Measurements from ENCODE around the gene LMO7. TPM values are rescaled to one million over a fixed set of nuclear protein-coding genes. Genes with fewer than 3 reads are reported as not detected.
"Not testable (repeated sequence)": the region's sequence is repeated elsewhere in the genome, so short reads cannot be mapped to it uniquely, and the experiment has no call there.

LMO7 gene
- total and polyA plus RNA-seq, 11 donors, result 195 to 573 (median 425) TPM

- Histone ChIP-seq H3K4me1 (peaks cover 0 to 4% (median 0%) of the 10 kb centered on the region in 12 donors), H3K9me3 (no peaks in the 10 kb centered on the region), H3K27me3 (no peaks in the 10 kb centered on the region), H3K27ac (no peak overlapping the region), H3K4me3 (no peak overlapping the region), H3K36me3 (no peaks in the 10 kb centered on the region)
- ATAC-seq, result no peak
- intact Hi-C loops (cut with DNase I), result no loop called here
- WGBS, 4 donors, result 93 to 98% (median 95%) methylated on average over 1 of the region's 1 CpG
- TF ChIP-seq CTCF (IDR thresholded peaks at IDR 0.05) (no peak), POLR2A (IDR thresholded peaks at IDR 0.05) (no peak)
- no peak for DNase-seq
These were observed 34.4 kb downstream of the LMO7 start for GRCh38 chr13:75670496-75670895.

- no peaks in the 10 kb centered on the region for H3K4me1 ChIP-seq
- TF ChIP-seq POLR2A (IDR thresholded peaks at IDR 0.05) (no peak), CTCF (IDR thresholded peaks at IDR 0.05) (no peak)
- no peaks in the 10 kb centered on the region for H3K9me3 ChIP-seq
- DNase-seq, result no peak
- H3K4me3 ChIP-seq, result no peak overlapping the region
- no peak for ATAC-seq
- H3K36me3 ChIP-seq, result no peaks in the 10 kb centered on the region
- no peak overlapping the region for H3K27ac ChIP-seq
- H3K27me3 ChIP-seq, result no peaks in the 10 kb centered on the region
- intact Hi-C loops (cut with DNase I), result no loop called here
These were observed 39.3 kb downstream of the LMO7 start for GRCh38 chr13:75675421-75675820.

- DNase-seq, result no peak
- Histone ChIP-seq H3K9me3 (peaks cover 0 to 11% (median 0%) of the 10 kb centered on the region in 12 donors), H3K4me3 (no peak overlapping the region), H3K4me1 (no peaks in the 10 kb centered on the region), H3K36me3 (no peaks in the 10 kb centered on the region), H3K27ac (no peak overlapping the region), H3K27me3 (no peaks in the 10 kb centered on the region)
- intact Hi-C loops (cut with DNase I), result no loop called here
- 95 to 98% (median 96%) methylated on average over 1 of the region's 1 CpG for WGBS, 4 donors
- no peak for TF ChIP-seq CTCF (IDR thresholded peaks at IDR 0.05)
- ATAC-seq, result no peak
These were observed 43.3 kb downstream of the LMO7 start for GRCh38 chr13:75679459-75679858.

- peaks cover 0 to 11% (median 0%) of the 10 kb centered on the region in 12 donors for H3K9me3 ChIP-seq
- H3K27ac ChIP-seq, H3K4me3 ChIP-seq, H3K27me3 ChIP-seq, DNase-seq, ATAC-seq, H3K36me3 ChIP-seq, H3K4me1 ChIP-seq: not testable (repeated sequence)
- intact Hi-C loops (cut with DNase I), result loop anchor here in 2 of 10 donors (10.0 kb wide), 2 partner anchors 795 to 1225 kb away; no protein-coding TSS in a partner anchor
- 86 to 98% (median 93%) methylated on average over 2 of the region's 2 CpGs for WGBS, 4 donors
These were observed 44.1 kb downstream of the LMO7 start for GRCh38 chr13:75680251-75680650.

- TF ChIP-seq CTCF (IDR thresholded peaks at IDR 0.05) (no peak), POLR2A (IDR thresholded peaks at IDR 0.05) (no peak)
- Histone ChIP-seq H3K27ac (no peak overlapping the region), H3K27me3 (no peaks in the 10 kb centered on the region), H3K4me1 (no peaks in the 10 kb centered on the region), H3K36me3 (no peaks in the 10 kb centered on the region), H3K9me3 (peaks cover 0 to 11% (median 0%) of the 10 kb centered on the region in 12 donors), H3K4me3 (no peak overlapping the region)
- WGBS, 4 donors, result 68 to 85% (median 75%) methylated on average over 1 of the region's 1 CpG
- intact Hi-C loops (cut with DNase I), result loop anchor here in 2 of 10 donors (10.0 kb wide), 2 partner anchors 792 to 1222 kb away; no protein-coding TSS in a partner anchor
- no peak for DNase-seq
- ATAC-seq, result no peak
These were observed 46.2 kb downstream of the LMO7 start for GRCh38 chr13:75682326-75682725.
